Sigmoid colon (tissue), 7 donors: ENCODE results near the gene NAP1L5. TPM values are rescaled to one million over a fixed set of nuclear protein-coding genes. Genes with fewer than 3 reads are reported as not detected.
A peak's percentile ranks its signal among the peaks of the same experiment; 100 is the strongest.

Experiments
- DNase-seq: peaks from one replicate; pipeline ENCODE4 v3.0.0-alpha.2; 2019
- H3K27ac ChIP-seq, 4 donors: fragments of 200-600 bp; sonication (generic); one replicate each; pipeline ENCODE4 v1.5.1; 2016 to 2019; ENCODE audit warnings: mild to moderate bottlenecking in 1 of 4
- H3K27me3 ChIP-seq, 3 donors: fragments of 200-600 bp; sonication (generic); one replicate each; pipeline ENCODE4 v1.5.1; 2019; ENCODE audit warnings: mild to moderate bottlenecking in 1 of 3
- H3K36me3 ChIP-seq, 4 donors: fragments of 200-600 bp; sonication (generic); one replicate each; pipeline ENCODE4 v1.5.1; 2016 to 2019
- H3K4me1 ChIP-seq, 4 donors: fragments of 200-600 bp; sonication (generic); one replicate each; pipeline ENCODE4 v1.5.1; 2017 to 2019
- H3K4me3 ChIP-seq, 4 donors: fragments of 200-600 bp; sonication (generic); one replicate each; pipeline ENCODE4 v1.5.1; 2017 to 2019; ENCODE audit warnings: mild to moderate bottlenecking in 2 of 4, moderate library complexity in 1 of 4
- H3K9me3 ChIP-seq, 4 donors: fragments of 200-600 bp in 3 of 4; sonication (generic) in 3 of 4; one replicate each; pipeline versions ENCODE4 v1.5.1 to v1.6.1; 2013 to 2019
- CTCF ChIP-seq, 4 experiments: fragments of 450-650 bp in 3 of 4; fragments of 200-600 bp in 1 of 4; IDR thresholded peaks; one replicate each; pipeline ENCODE4 v1.5.1; 2016 to 2019; ENCODE audit warnings: antibody characterized with exemption in 4 of 4, mild to moderate bottlenecking in 3 of 4, moderate library complexity in 2 of 4
- EP300 ChIP-seq, 4 donors: sonication (generic); formaldehyde crosslinking; IDR thresholded peaks; one replicate each; pipeline ENCODE4 v1.6.1; 2017; ENCODE audit warnings: antibody characterized with exemption in 4 of 4
- POLR2A ChIP-seq, 2 donors: fragments of 450-650 bp; IDR thresholded peaks; one replicate each; pipeline ENCODE4 v1.6.1; 2016; ENCODE audit warnings: antibody characterized with exemption in 2 of 2, mild to moderate bottlenecking in 2 of 2, moderate library complexity in 2 of 2
- POLR2AphosphoS5 ChIP-seq, 4 donors: sonication (generic); formaldehyde crosslinking; IDR thresholded peaks; one replicate each; pipeline ENCODE4 v1.6.1; 2017; ENCODE audit warnings: antibody characterized with exemption in 4 of 4
- WGBS, 2 donors: extraction: QIAGEN DNeasy Blood & Tissue Kit; methylation state at CpG; one replicate each; pipeline ENCODE4 v1.1.7; 2013; 5-methylcytosine and 5-hydroxymethylcytosine counted together
- intact Hi-C: fragments of 100-400 bp; cut with DNase I; formaldehyde crosslinking; loops from one replicate; pipeline ENCODE4 v1.15.1; 2023
- polyA plus RNA-seq, 3 donors: library from polyadenylated mRNA; stranded (reverse); fragments of 200-250 nt; gene quantifications; one replicate each; pipeline ENCODE4 v1.2.3, GENCODE V29; 2013
- total RNA-seq, 4 donors: library from RNA; depleted of rRNA; stranded (reverse); fragments of >200 nt; gene quantifications; one replicate each; pipeline ENCODE4 v1.1.0, GENCODE V29; 2016
- donor health status: healthy with polysubstance abuse.
- donor health status: Bipolar disorder and iron deficiency.
- donor health status: healthy.

NAP1L5 gene
- total and polyA plus RNA-seq, 7 donors = 1.4 to 13.6 (median 7.3) TPM

GRCh38 chr4:88674979-88675378, 22.6 kb downstream of the NAP1L5 start:
- 88 to 92% methylated on average over 2 of the region's 2 CpGs for WGBS, 2 donors
- Histone ChIP-seq H3K9me3 (no peaks in the 10 kb centered on the region), H3K27me3 (no peaks in the 10 kb centered on the region), H3K36me3 (peaks cover 0 to 55% (median 20%) of the 10 kb centered on the region in 4 donors), H3K4me3 (no peak overlapping the region), H3K27ac (no peak overlapping the region), H3K4me1 (no peaks in the 10 kb centered on the region)
- no peak for DNase-seq
- intact Hi-C loops = no loop called here
- no peak for TF ChIP-seq POLR2A (IDR thresholded peaks at IDR 0.05)
- TF ChIP-seq POLR2AphosphoS5 (IDR thresholded peaks at IDR 0.05) = no peak
- no peak for TF ChIP-seq EP300 (IDR thresholded peaks at IDR 0.05)
- TF ChIP-seq CTCF (IDR thresholded peaks at IDR 0.05) = no peak

- Histone ChIP-seq H3K27ac (no peak overlapping the region), H3K4me3 (no peak overlapping the region), H3K27me3 (no peaks in the 10 kb centered on the region), H3K4me1 (no peaks in the 10 kb centered on the region), H3K36me3 (peaks cover 0 to 55% (median 22%) of the 10 kb centered on the region in 4 donors), H3K9me3 (no peaks in the 10 kb centered on the region)
- no peak for DNase-seq
- no peak for TF ChIP-seq CTCF (IDR thresholded peaks at IDR 0.05)
- TF ChIP-seq POLR2AphosphoS5 (IDR thresholded peaks at IDR 0.05) = no peak
- TF ChIP-seq POLR2A (IDR thresholded peaks at IDR 0.05) = no peak
- TF ChIP-seq EP300 (IDR thresholded peaks at IDR 0.05) = no peak
- intact Hi-C loops = no loop called here
Observed at GRCh38 chr4:88674565-88674964, 23.1 kb downstream of the NAP1L5 start.

- intact Hi-C loops = no loop called here
- 91 to 96% methylated on average over 2 of the region's 2 CpGs for WGBS, 2 donors
- Histone ChIP-seq H3K9me3 (no peaks in the 10 kb centered on the region), H3K4me1 (no peaks in the 10 kb centered on the region), H3K27ac (no peak overlapping the region), H3K27me3 (no peaks in the 10 kb centered on the region), H3K36me3 (peaks cover 0 to 51% (median 23%) of the 10 kb centered on the region in 4 donors), H3K4me3 (no peak overlapping the region)
- TF ChIP-seq POLR2A (IDR thresholded peaks at IDR 0.05) (no peak), CTCF (IDR thresholded peaks at IDR 0.05) (no peak), EP300 (IDR thresholded peaks at IDR 0.05) (no peak), POLR2AphosphoS5 (IDR thresholded peaks at IDR 0.05) (no peak)
- DNase-seq = no peak
Observed at GRCh38 chr4:88673886-88674285, 23.7 kb downstream of the NAP1L5 start.

- Histone ChIP-seq H3K9me3 (no peaks in the 10 kb centered on the region), H3K4me3 (no peak overlapping the region), H3K27me3 (no peaks in the 10 kb centered on the region), H3K4me1 (no peaks in the 10 kb centered on the region), H3K27ac (no peak overlapping the region), H3K36me3 (peaks cover 0 to 48% (median 18%) of the 10 kb centered on the region in 4 donors)
- intact Hi-C loops = no loop called here
- WGBS, 2 donors = 69 to 70% methylated on average over 5 of the region's 5 CpGs
- DNase-seq = no peak
- TF ChIP-seq POLR2AphosphoS5 (IDR thresholded peaks at IDR 0.05) (no peak), CTCF (IDR thresholded peaks at IDR 0.05) (peak in 1 of 4 experiments; percentile 23)
Observed at GRCh38 chr4:88672987-88673386, 24.6 kb downstream of the NAP1L5 start.

- no peak for DNase-seq
- Histone ChIP-seq H3K4me3 (no peak overlapping the region), H3K36me3 (peaks cover 0 to 8% (median 0%) of the 10 kb centered on the region in 4 donors), H3K4me1 (peaks cover 0 to 25% (median 17%) of the 10 kb centered on the region in 4 donors), H3K27ac (no peak overlapping the region), H3K9me3 (no peaks in the 10 kb centered on the region), H3K27me3 (no peaks in the 10 kb centered on the region)
- 89 to 92% methylated on average over 2 of the region's 2 CpGs for WGBS, 2 donors
- TF ChIP-seq CTCF (IDR thresholded peaks at IDR 0.05) (no peak), EP300 (IDR thresholded peaks at IDR 0.05) (no peak), POLR2AphosphoS5 (IDR thresholded peaks at IDR 0.05) (no peak), POLR2A (IDR thresholded peaks at IDR 0.05) (no peak)
- intact Hi-C loops = no loop called here
Observed at GRCh38 chr4:88661739-88662138, 35.9 kb downstream of the NAP1L5 start.
